Neuronal stem cell (in vitro differentiated cells): ENCODE measurements around the gene CAVIN2.

Experiments
- DNase-seq: peaks from one replicate; pipeline ENCODE4 v3.0.0-alpha.2; 2013; ENCODE audit warnings: low spot score
- H2AFZ ChIP-seq: one replicate; pipeline ENCODE4 v1.6.1; 2013; ENCODE audit warnings: mild to moderate bottlenecking, low read length, inconsistent platforms
- H2AK5ac ChIP-seq: 2 replicates; pipeline ENCODE4 v1.6.1; 2013; ENCODE audit warnings: low read depth, mild to moderate bottlenecking, inconsistent platforms, low read length, moderate library complexity, mixed read lengths
- H2BK120ac ChIP-seq: 2 replicates; pipeline ENCODE4 v1.6.1; 2013; ENCODE audit warnings: low read depth, mild to moderate bottlenecking, inconsistent platforms, low read length, moderate library complexity, mixed read lengths
- H2BK12ac ChIP-seq: one replicate; pipeline ENCODE4 v1.6.1; 2013; ENCODE audit warnings: low read length, inconsistent platforms
- H2BK15ac ChIP-seq: 2 replicates; pipeline ENCODE4 v1.6.1; 2013; ENCODE audit warnings: mild to moderate bottlenecking, low read length, inconsistent platforms, mixed read lengths
- H2BK5ac ChIP-seq: one replicate; pipeline ENCODE4 v1.6.1; 2013; ENCODE audit warnings: inconsistent platforms, mild to moderate bottlenecking, low read length, moderate library complexity
- H3K14ac ChIP-seq: one replicate; pipeline ENCODE4 v1.6.1; 2013; ENCODE audit warnings: low read length, inconsistent platforms
- H3K18ac ChIP-seq: 2 replicates; pipeline ENCODE4 v1.6.1; 2013; ENCODE audit warnings: low read length, inconsistent platforms
- H3K23ac ChIP-seq: 2 replicates; pipeline ENCODE4 v1.6.1; 2013; ENCODE audit warnings: low read depth, mild to moderate bottlenecking, mixed read lengths, low read length, inconsistent platforms; ENCODE audit not compliant: poor library complexity
- H3K27ac ChIP-seq: replicated peaks from 3 replicates; pipeline ENCODE4 v1.5.1; 2013; ENCODE audit warnings: low read length, inconsistent platforms
- H3K27me3 ChIP-seq, 3 experiments: 2 replicates each; pipeline ENCODE4 v1.6.1; 2013; ENCODE audit warnings: low read length in 3 of 3, mild to moderate bottlenecking in 2 of 3, inconsistent platforms in 1 of 3, low read depth in 1 of 3, mixed read lengths in 1 of 3, moderate library complexity in 1 of 3; ENCODE audit not compliant: control insufficient read depth in 3 of 3, insufficient read depth in 3 of 3
- H3K36me3 ChIP-seq, 2 donors: replicated peaks in 1 of 2; 2 replicates each; pipeline ENCODE4 v1.6.1; 2013; ENCODE audit warnings: low read length in 2 of 2; ENCODE audit not compliant: control insufficient read depth in 2 of 2, insufficient read depth in 2 of 2
- H3K4ac ChIP-seq: 2 replicates; pipeline ENCODE4 v1.6.1; 2013; ENCODE audit warnings: inconsistent platforms, mild to moderate bottlenecking, low read length, moderate library complexity
- H3K4me1 ChIP-seq, 2 donors: 1 replicate in 1 of 2; 2 replicates in 1 of 2; pipeline ENCODE4 v1.6.1; 2013; ENCODE audit warnings: low read length in 2 of 2, low read depth in 1 of 2; ENCODE audit not compliant: control insufficient read depth in 2 of 2, insufficient read depth in 1 of 2
- H3K4me2 ChIP-seq: one replicate; pipeline ENCODE4 v1.6.1; 2013; ENCODE audit warnings: mild to moderate bottlenecking, low read length, inconsistent platforms; ENCODE audit not compliant: insufficient read depth, poor library complexity, severe bottlenecking
- H3K4me3 ChIP-seq, 2 donors: 2 replicates each; pipeline ENCODE4 v1.5.1; 2013; ENCODE audit warnings: low read length in 2 of 2, mild to moderate bottlenecking in 2 of 2, inconsistent platforms in 1 of 2, moderate library complexity in 1 of 2
- H3K79me1 ChIP-seq: one replicate; pipeline ENCODE4 v1.6.1; 2013; ENCODE audit warnings: low read depth, mild to moderate bottlenecking, inconsistent platforms, low read length, moderate library complexity
- H3K9ac ChIP-seq: one replicate; pipeline ENCODE4 v1.6.1; 2013; ENCODE audit warnings: mild to moderate bottlenecking, low read depth, low read length, inconsistent platforms; ENCODE audit not compliant: poor library complexity
- H3K9me3 ChIP-seq, 2 donors: replicated peaks in 1 of 2; 2 replicates each; pipeline versions ENCODE3 to v1.6.1; 2013; ENCODE audit warnings: low read length in 2 of 2, mild to moderate bottlenecking in 2 of 2, inconsistent platforms in 1 of 2, low read depth in 1 of 2, mixed read lengths in 1 of 2, moderate library complexity in 1 of 2; ENCODE audit not compliant: control insufficient read depth in 2 of 2, insufficient read depth in 1 of 2
- H4K8ac ChIP-seq: one replicate; pipeline ENCODE4 v1.6.1; 2013; ENCODE audit warnings: low read depth, mild to moderate bottlenecking, inconsistent platforms, low read length, moderate library complexity
- H4K91ac ChIP-seq: one replicate; pipeline ENCODE4 v1.6.1; 2013; ENCODE audit warnings: low read length, low read depth, mild to moderate bottlenecking, inconsistent platforms; ENCODE audit not compliant: poor library complexity
- WGBS, 2 donors: extraction: QIAGEN DNeasy Blood & Tissue Kit; methylation state at CpG; one replicate each; pipeline ENCODE4 v1.1.7; 2013; ENCODE audit warnings: missing lambda C conversion rate in 2 of 2, mixed read lengths in 1 of 2; ENCODE audit not compliant: insufficient read length in 2 of 2, insufficient replicate concordance in 1 of 2; ENCODE audit errors: extremely low coverage in 2 of 2; 5-methylcytosine and 5-hydroxymethylcytosine counted together

The CAVIN2 gene

DNA sequence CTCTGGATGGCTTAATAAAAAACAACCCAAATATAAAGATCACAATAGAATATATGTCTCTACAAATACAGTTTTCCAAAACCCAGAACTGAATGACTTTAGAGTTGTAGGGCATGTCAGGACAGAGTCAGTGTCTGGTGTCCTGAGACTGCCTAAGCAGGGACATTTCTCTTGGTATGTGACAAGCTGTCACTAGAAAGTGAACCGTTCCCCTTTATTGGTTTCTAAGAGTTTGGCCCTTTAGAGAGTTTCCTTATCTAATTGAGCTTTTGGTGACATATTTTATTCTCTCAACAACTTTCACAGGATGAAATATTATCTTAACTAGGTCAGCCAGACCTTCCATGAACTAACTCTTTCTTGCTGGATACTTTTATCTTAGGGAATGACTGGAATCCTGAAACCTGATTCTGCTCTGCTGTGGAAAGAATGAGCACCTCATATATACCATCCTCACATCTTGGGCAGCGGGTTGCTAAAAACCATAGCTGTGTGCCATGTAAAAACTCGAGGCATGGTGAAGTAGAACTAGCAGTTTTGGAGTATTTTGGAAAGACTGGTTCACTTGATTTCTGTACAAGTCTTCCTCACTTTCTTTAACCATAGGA lies 54.8 kb downstream of the CAVIN2 start:
- WGBS, 2 donors, result no CpG with 5 or more reads among the region's 3 CpGs
- H3K18ac ChIP-seq, result no peak overlapping the region
- H4K8ac ChIP-seq, result no peak overlapping the region
- no peak overlapping the region for H2BK12ac ChIP-seq
- H2BK5ac ChIP-seq, result no peak overlapping the region
- no peak overlapping the region for H2BK15ac ChIP-seq
- no peak overlapping the region for H3K9ac ChIP-seq
- H2AK5ac ChIP-seq, result no peak overlapping the region
- no peak overlapping the region for H3K23ac ChIP-seq
- no peak overlapping the region for H3K4ac ChIP-seq
- no peak overlapping the region for H3K4me3 ChIP-seq
- no peaks in the 10 kb centered on the region for H3K27me3 ChIP-seq
- DNase-seq, result no peak
- no peaks in the 10 kb centered on the region for H3K4me1 ChIP-seq
- H3K27ac ChIP-seq, result no peak overlapping the region
- H3K9me3 ChIP-seq, result no peaks in the 10 kb centered on the region
- no peak overlapping the region for H3K14ac ChIP-seq
- H3K4me2 ChIP-seq, result no peak overlapping the region
- no peaks in the 10 kb centered on the region for H3K36me3 ChIP-seq
- no peak overlapping the region for H2BK120ac ChIP-seq
- H4K91ac ChIP-seq, result no peak overlapping the region
- H3K79me1 ChIP-seq, result no peaks in the 10 kb centered on the region
- no peak overlapping the region for H2AFZ ChIP-seq

DNA sequence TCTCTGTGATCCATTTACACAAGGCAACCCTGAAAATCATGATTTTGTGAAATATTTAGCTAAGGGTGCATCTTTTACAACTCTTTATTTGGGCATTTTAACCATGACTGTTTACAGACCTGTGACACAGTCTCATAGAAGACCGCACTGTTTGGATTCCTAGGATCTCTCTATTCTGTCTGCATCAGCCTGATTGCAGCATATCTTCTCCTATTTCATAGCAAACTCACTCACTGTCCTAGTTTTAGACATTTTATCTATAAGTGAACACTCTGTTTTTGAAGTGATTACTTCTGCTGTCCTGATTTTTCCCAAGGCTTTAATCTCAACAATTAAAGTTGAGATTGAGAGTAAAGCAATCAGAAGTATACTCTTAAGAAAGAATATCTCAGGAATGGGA lies 56.2 kb downstream of the CAVIN2 start:
- no peaks in the 10 kb centered on the region for H3K27me3 ChIP-seq
- H3K36me3 ChIP-seq, result no peaks in the 10 kb centered on the region
- no peak for DNase-seq
- no peak overlapping the region for H3K4ac ChIP-seq
- no peak overlapping the region for H3K4me2 ChIP-seq
- no peak overlapping the region for H3K4me3 ChIP-seq
- H3K9ac ChIP-seq, result no peak overlapping the region
- H3K79me1 ChIP-seq, result no peaks in the 10 kb centered on the region
- no peaks in the 10 kb centered on the region for H3K4me1 ChIP-seq
- H3K27ac ChIP-seq, result no peak overlapping the region
- H2BK12ac ChIP-seq, result no peak overlapping the region
- H3K14ac ChIP-seq, result no peak overlapping the region
- H3K9me3 ChIP-seq, result no peaks in the 10 kb centered on the region
- H2BK5ac ChIP-seq, result no peak overlapping the region
- no peak overlapping the region for H4K91ac ChIP-seq
- no peak overlapping the region for H4K8ac ChIP-seq
- no peak overlapping the region for H2BK120ac ChIP-seq
- no peak overlapping the region for H2AK5ac ChIP-seq
- H3K23ac ChIP-seq, result no peak overlapping the region
- no CpG with 5 or more reads among the region's 1 CpG for WGBS, 2 donors
- no peak overlapping the region for H2AFZ ChIP-seq
- no peak overlapping the region for H2BK15ac ChIP-seq
- H3K18ac ChIP-seq, result no peak overlapping the region

DNA sequence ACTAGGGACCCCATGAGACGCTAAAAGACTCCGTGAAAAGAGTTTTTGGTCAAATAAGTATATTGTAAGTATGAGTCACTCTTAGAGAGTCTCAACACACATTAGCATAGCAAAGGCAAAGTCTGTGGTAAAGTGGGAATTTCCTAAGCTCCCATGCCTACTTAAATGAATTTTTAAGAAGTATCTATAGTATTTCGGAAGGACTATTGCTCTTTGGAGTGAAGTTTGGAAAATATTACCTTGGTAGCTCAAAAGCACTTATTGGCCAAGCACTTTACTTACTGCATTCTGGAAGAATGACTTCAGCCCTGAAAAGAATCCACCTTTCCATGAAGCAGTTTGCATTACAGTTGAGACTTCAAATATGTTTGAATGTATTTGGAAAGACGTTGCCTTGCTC lies 57.1 kb downstream of the CAVIN2 start:
- no peak overlapping the region for H3K14ac ChIP-seq
- no peak overlapping the region for H3K4me3 ChIP-seq
- H3K18ac ChIP-seq, result no peak overlapping the region
- no peaks in the 10 kb centered on the region for H3K9me3 ChIP-seq
- no CpG with 5 or more reads among the region's 4 CpGs for WGBS, 2 donors
- no peak overlapping the region for H2AFZ ChIP-seq
- H2BK120ac ChIP-seq, result no peak overlapping the region
- no peak overlapping the region for H3K4me2 ChIP-seq
- no peak overlapping the region for H2BK15ac ChIP-seq
- H3K4me1 ChIP-seq, result no peaks in the 10 kb centered on the region
- no peak overlapping the region for H3K27ac ChIP-seq
- H3K23ac ChIP-seq, result no peak overlapping the region
- no peaks in the 10 kb centered on the region for H3K27me3 ChIP-seq
- no peak overlapping the region for H4K91ac ChIP-seq
- H3K9ac ChIP-seq, result no peak overlapping the region
- no peak overlapping the region for H2BK12ac ChIP-seq
- no peak overlapping the region for H2AK5ac ChIP-seq
- no peaks in the 10 kb centered on the region for H3K79me1 ChIP-seq
- DNase-seq, result no peak
- no peak overlapping the region for H2BK5ac ChIP-seq
- no peaks in the 10 kb centered on the region for H3K36me3 ChIP-seq
- H3K4ac ChIP-seq, result no peak overlapping the region
- H4K8ac ChIP-seq, result no peak overlapping the region

DNA sequence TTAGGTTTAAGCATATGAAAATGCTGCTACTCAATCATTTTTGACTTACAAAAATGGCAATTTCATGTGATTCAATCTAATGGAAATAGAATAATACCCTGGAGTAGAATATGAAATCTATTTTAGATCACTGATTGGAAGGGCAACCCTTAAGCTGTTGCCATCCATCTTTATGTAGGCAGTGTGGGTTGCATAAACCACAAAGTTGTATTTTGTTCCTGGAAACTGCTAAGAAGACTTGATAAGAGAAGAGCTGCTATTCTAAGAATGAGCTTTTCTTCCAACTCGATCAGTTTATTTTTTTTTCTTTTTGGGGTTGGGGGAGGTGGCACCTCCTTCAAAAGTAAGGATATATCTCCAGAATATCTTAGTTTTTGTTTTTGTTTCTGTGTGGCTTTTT lies 60.2 kb downstream of the CAVIN2 start:
- Histone ChIP-seq H2AFZ (no peak overlapping the region), H3K4me2 (no peak overlapping the region), H3K18ac (no peak overlapping the region), H3K27ac (no peak overlapping the region), H3K4ac (no peak overlapping the region), H3K4me1 (no peaks in the 10 kb centered on the region), H3K36me3 (no peaks in the 10 kb centered on the region), H3K79me1 (no peaks in the 10 kb centered on the region), H3K9me3 (no peaks in the 10 kb centered on the region), H3K27me3 (no peaks in the 10 kb centered on the region), H4K91ac (no peak overlapping the region), H2BK12ac (no peak overlapping the region), H3K23ac (no peak overlapping the region), H3K4me3 (no peak overlapping the region), H3K14ac (no peak overlapping the region), H3K9ac (no peak overlapping the region), H4K8ac (no peak overlapping the region), H2BK5ac (no peak overlapping the region), H2BK15ac (no peak overlapping the region), H2BK120ac (no peak overlapping the region), H2AK5ac (no peak overlapping the region)
- DNase-seq, result no peak
- WGBS, 2 donors, result no CpG with 5 or more reads among the region's 1 CpG
